NCI-H774 (cell line): Measurements from ENCODE around the gene FIZ1.

ENCODE experiments used
- DNase-seq: peaks from one replicate; lab custom pipeline; 2025; lab: John Stamatoyannopoulos, UW

FIZ1 gene

DNA sequence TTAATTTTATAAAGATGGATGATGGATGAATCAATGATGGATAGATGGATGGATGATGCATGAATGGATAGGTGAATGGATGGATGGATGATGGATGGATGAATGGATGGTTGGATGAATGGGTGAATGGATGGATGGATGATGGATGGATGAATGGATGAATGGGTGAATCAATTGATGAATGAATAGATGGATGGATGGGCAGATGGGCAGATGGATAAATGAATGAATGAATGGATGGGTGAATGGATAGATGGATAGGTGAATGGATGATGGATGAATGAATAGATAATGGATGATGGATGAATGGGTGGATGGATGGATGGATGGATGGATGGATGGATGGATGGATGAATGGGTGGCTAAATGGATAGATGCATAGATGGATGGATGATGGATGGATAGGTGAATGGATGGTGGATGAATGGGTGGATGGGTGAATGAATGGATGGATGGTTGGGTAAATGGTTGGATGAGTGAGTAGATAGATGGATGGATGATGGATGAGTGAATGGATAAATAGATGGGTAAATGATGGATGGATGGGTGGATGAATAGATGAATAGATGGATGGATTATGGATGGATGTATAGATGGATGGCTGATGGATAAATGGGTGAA lies 31.5 kb downstream of the FIZ1 start:
- no peak for DNase-seq

DNA sequence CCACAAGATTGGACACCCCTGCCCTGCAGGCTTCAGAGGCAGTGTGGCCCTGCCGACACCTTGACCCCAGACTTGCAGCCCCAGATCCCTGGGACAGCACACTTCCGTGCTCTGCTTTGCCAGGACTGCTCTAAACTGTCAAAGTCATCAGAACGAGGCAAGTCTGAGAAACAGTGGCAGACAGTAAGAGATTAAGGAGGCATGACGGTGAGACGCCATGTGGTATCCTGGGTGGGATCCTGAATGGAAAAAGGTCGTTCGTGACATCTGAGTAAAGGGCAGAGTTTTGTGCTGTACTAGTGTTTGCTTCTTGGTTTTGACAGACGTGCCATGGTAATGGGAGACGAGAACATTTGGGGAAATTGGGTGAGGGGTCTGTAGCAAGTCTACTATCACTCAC lies 32.5 kb downstream of the FIZ1 start:
- no peak for DNase-seq

DNA sequence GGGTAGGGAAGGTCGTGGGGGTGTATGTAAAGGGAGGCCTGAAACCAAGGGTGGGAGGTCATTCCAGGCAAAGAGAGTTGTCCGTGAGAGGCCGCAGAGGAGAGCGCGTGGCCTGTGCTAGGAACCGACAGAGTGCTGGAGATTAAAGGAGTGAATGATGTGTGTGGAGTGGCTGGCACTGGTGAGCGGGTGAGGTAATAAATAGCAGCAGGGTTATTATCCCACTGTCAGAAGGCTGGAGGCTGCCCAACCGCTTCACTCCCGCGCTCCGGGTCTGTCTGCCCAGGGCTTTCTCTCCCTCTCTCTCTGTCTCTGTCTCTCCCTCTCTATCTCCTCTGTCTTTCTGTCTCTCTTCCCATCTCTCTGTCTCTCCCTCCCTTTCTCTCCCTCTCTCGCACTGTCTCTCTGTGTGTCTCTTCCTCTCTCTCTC lies 36.0 kb downstream of the FIZ1 start:
- DNase-seq = peak; percentile 30

DNA sequence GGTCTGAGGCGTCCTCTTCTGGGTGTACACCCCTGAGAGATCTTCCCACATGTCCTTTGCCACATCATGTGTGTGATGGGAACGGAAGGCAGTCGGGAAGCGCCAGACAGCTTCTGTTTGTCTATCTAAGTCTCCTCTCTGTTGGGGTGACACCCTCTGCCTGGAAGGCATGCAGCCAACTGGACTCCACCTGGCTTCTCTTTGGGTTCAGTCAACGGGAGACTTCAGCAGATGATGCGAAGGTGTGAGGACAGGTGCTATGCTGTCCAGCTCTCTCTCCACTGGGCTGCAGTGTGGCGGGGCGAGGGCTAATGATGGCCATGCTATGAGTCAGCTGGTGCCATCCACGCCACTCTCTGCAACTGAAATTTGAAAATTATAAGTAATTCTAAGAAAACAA lies 39.6 kb downstream of the FIZ1 start:
- DNase-seq = no peak

DNA sequence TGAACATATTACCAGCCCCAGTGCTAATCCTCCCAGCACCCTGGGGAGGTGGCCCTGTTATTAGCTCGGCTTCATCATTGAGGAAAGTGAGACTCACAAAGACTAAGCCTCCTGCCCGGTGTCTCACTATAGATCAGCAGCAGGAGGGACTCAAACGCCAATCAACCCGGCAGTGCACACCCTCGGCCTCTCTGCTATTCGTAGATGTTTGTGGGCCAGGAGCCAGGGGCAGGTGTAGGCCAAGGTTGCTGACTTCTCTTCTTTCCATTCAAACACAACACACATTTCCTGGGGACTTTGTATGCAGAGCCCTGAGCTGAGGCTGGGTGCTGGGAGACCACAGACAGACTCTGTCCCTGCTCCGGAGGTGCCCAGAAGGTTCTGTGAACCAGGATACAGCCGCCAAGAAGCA lies 44.6 kb downstream of the FIZ1 start:
- peak; percentile 48 for DNase-seq

DNA sequence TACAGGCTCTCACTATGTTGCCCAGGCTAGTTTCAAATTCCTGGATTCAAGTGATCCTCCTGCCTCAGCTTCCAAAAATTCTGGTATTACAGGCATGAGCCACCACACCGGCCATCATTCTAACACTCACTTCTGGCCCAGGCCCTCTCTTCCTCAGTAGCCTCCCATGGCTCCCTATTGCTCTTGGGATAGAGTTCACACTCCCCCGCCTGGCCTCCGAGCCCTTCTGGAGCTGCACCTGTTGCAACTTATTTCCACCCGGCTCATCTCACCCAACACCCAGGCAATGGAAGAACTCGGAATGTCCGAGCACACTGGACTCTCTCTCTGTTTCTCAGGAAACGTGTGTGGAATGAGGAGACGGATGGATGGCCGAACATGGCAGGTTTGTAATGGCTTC lies 45.0 kb downstream of the FIZ1 start:
- no peak for DNase-seq

DNA sequence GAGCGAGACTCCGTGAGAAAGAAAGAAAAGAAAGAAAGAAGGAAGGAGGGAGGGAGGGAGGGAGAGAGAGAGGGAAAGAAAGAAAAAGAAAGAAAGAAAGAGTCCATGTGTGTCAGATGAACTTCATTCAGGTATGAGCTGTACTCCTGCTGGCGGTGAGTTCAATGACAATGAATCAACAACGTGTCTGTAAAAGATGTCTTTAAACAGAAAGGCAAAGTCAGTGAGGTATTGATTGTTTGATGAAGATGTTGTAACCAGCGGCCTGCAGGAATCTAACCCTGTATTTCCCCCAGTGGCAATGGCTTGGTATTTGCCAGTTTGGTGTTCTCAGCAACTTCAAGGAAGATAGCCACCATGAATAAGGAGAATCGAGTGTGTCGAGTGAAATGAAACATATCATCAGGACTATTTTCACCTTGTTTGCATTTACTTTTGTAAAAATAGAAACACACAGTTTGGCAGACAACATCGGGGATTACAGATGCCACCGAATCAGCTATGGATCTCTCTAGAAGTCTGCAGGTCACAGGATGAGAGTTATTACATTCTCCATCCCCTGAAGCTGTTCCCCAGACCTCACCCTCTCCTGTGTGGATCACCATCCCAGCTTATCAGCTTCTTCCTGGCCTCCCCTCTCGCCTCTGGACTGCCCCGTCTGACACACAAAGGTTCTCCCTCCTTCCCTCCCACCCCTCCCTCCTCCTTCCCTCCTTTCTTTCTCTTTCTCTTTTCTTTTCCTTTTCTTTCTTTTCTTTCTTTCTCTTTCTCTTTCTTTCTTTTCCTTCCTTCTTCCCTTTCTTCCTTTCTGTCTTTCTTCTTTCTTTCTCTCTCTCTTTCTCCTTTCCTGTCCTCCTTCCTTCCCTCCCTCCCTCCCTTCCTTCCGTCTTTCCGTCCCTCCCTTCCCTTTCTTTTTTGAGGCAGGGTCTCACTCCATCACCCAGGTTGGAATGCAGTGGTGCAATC lies 45.8 kb downstream of the FIZ1 start:
- DNase-seq = no peak

DNA sequence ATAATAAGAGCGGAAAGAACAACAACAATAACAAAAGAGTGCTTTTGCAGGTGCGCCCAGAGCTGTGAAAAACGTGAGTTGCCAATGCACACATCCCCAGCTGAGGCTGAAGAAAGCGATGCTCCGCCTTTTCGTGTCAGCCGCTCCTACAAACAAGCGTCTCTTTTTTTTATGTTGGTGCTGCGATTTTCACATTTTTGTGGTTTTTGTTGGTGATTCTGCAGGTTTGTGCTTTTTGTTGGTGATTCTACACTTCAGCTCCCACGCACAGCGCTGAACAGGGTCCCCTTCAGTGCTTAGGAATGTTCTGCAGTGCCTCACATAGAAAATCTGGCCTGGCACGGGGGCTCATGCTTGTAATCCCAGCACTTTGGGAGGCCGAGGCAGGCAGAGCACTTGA lies 46.7 kb downstream of the FIZ1 start:
- no peak for DNase-seq

DNA sequence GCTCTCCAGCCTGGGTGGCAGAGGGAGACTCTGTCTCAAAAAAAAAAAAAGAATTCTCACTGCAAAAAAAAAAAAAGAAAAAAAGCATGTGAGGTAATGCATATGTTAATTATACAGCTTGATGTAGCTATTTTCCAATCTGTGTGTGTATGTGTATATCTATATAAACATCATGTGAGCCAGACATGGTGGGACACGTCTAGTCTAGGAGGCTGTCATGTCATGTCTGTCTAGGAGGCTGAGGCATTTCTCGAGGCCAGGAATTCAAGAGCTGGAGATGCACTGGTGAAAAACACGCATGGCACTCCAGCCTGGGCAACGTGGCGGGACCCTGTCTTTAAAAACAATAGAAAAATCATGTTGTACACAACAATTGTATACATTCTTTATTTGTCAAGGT lies 47.1 kb downstream of the FIZ1 start:
- no peak for DNase-seq

DNA sequence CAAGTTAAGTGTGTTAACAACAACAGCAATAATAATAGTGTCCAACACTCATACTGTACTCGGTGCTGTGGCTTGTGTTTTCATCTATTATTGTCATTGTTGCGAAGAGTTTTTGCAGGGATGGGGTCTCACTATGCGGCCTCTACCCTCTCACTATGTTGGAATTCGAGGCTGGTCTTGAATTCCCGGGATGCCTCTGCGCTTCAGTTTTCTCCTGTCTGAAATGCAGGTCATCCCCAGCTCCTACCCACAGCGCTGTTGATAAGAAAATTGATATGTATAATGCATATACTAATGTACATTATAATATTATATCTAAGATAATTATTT lies 49.0 kb downstream of the FIZ1 start:
- no peak for DNase-seq

DNA sequence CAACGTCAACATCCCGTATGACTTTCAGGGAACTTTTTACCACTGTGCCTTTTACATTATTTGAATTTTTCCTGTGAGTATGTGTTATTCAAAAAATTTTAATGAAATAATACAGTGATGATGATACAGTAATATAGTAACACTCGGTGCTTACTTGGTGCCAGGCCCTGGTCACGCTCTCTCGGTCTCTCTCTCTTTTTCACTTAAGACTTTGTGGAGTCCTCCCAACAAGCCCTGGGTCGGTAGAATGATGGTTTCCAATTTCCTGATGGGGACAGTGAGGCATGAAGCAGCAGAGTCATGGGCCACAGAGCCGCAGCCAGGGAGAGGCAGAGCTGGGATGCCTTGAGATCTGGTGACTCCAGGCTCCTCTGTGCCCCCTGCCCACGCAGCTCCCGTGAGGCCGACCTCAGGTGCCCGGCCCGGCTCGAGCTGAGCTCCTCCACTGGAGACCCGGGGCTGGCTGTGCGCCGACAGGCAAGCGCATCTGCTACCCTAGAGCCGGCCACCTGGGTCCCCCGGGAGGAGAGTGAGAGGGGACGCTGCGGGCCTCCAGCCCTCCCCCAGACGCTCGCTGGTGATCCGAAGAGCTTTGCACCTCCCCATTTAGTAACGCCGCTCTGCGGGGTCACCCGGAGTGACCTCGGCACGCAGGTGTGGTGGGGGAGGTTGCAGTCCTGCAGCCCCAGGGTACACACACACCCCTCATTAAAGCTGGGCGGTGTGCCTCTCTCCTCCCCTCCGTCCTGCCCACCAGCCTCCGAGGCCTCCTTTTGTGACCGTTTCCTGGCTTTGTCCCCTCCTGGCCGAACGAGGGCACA lies 49.6 kb downstream of the FIZ1 start:
- DNase-seq = no peak

DNA sequence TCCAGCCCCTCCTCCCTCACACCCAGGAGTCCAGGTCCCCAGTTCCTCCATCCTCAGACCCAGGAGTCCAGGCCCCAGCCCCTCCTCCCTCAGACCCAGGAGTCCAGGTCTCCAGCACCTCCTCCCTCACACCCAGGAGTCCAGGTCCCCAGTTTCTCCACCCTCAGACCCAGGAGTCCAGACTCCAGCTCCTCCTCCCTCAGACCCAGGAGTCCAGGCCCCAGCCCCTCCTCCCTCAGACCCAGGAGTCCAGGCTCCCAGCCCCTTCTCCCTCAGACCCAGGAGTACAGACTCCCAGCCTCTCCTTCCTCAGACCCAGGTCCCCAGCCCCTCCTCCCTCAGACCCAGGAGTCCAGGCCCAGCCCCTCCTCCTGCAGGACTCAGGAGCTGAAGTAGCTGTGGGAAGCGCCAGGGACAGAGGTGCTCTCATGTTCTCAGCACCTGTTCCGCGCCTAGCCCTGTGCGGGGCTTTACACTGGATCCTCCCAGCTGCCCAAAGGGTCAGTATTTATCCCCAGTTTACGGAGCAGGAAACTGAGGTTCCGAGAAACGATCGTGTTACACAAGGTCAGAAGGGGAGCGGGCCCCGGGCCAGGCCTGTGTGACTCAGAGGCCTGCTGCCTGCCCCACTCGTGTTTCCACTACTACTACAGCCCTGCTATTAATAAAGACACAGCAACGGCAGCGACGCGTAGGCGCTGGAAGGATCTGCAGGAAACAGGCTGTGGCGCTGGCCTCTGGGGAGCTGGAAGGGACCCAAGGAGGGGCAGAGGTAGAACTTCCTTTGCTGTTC lies 52.3 kb downstream of the FIZ1 start:
- no peak for DNase-seq

DNA sequence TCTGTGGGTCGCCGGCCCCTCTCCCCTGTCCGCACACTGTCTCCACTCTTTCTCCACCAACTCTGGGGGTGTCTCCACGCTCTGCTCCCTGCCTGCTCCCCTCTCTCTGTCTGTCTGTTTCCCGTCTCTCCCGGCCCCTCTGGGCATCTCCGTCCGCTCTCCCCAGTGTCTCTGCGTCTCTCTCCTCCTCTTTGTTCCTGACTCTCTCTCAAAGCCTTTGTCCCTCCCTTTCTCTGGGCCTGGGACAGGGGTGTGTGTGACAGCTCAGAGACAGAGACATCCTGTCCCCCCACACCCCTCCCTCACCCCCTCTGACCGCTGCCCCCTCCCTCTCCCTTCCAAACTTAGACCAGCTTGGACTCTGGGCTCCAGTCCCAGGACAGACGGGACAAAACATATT lies 53.3 kb downstream of the FIZ1 start:
- DNase-seq = no peak

DNA sequence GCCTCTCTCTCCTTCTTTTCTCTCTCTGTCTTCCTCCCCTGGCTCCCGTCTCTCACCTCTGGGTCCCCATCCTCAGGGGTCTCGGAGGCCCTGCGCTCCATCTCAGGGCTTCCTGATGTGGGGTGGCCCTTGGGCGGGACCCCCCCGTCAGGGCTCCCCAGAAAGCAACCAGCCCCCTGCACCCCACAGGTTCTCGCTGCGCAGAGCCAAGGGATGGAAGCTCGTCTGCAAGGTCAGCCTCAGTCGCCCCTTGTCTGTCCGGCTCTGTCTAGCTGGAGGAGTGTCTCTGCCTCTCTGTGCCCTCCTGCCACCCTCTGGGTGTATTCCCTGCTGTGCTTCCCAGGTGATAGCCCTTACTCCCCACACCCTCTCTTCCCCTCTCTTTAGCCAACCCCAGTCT lies 53.9 kb downstream of the FIZ1 start, which contains the start of gene SBK3:
SBK3 (minus strand) TSS at position 101 of the 400 bp plus-strand sequence; CDS start at position 101, 0 bp downstream.
- no peak for DNase-seq

DNA sequence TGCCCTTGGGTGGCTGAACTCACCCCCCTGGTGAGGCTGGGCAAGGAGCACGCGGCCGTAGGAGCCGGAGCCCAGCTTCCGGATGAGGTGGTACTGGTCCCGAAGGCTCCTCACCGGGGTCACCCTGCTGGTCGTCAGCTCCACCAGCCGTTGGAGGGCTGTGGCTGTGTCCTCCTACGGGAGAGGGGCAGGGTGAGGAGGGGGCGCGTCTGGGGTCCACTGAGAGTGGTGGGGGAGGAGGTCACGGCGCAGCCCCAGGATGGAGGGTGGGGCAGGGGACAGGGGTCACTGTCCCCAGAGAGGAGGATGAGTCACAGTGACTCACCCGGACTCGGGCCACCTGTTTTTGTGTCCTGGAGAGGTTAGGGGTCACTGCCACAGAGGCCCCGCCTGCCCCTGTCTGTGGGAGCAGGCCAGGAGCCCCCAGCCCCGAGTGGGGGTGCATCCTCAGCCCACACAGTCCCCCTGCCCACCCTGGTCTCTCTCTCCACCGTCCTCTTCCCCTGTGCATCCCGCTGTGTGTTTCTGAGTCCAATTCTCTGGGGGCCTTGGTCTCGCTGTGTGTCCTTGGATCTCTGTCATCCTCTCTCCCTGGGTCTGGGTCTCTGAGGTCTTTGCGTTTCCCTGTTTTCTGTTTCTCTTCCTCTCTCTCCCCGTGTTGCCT lies 54.4 kb downstream of the FIZ1 start:
- DNase-seq = no peak

DNA sequence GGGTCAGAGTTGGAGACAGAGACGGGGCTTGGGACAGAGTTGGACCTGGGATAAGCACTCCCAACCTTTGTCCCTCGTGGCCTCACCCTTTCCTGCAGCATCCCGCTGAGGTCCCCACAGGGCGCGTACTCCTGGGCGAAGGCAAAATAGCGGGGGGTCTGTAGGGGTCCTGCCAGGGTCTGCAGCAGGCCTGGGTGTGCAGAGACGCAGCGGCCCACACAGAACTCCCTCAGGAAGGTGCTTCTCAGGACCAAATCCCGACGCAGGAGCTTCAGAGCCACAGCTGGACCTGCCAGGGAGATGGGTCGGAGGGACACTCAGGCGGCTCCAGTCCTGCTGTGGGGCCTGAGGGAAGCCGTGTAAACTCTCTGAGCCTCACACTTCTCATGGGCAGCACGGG lies 55.3 kb downstream of the FIZ1 start:
- DNase-seq = no peak

DNA sequence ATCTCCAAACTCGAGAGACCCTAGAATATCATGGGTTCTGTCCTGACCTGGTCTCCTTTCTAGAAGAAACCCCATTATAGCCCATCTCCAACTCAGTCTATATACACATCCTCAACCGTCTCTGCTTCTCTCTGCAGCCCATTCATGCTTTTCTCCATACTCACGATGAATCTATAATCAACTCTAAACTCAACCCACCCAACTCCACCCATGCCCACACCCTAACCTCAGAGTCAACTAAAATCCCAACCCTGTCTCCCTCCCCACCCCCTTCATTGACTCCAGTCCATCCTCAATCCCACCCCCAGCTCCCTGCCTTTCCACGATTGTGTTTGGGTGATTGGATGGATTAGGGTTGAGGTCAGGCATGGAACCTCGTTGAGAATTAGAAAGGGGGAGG lies 55.8 kb downstream of the FIZ1 start:
- no peak for DNase-seq

DNA sequence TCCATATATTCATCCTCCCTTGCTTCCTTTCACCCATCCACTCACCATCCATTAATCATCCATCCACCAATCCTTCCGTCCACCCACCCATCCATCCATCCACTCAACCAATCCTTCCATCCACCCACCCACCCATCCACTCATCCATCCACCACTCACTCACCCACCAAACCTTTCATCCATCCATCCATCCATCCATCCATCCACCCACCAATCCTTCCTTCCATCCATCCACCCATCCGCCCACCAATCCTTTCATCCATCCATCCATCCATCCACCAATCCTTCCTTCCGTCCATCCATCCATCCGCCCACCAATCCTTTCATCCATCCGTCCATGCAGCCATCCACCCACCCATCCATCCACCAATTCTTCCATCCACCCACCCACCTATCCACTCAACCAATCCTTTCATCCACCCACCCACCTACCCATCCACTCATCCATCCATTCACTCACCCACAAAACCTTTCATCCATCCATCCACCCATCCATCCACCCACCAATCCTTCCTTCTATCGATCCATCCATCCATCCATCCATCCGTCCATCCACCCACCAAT lies 56.9 kb downstream of the FIZ1 start:
- DNase-seq = no peak
